Right lobe of liver (tissue), 4 donors: ENCODE data around the gene RASAL2.

ENCODE experiments used
- POLR2A ChIP-seq: fragments of 450-650 bp; IDR thresholded peaks from one replicate; pipeline ENCODE4 v1.6.1; 2017; ENCODE audit warnings: antibody characterized with exemption, mild to moderate bottlenecking
- TF ChIP-seq, protein P1 (sequence below), 4 donors: fragments of 200-600 bp in 3 of 4; fragments of 450-650 bp in 1 of 4; IDR thresholded peaks; one replicate each; pipeline versions ENCODE4 v1.5.1 to v1.8.0; 2016 to 2022; ENCODE audit warnings: antibody characterized with exemption in 4 of 4, mild to moderate bottlenecking in 2 of 4
- donor health status: DM: no; HTN: no; CAD: no.
- donor health status: DM: no; HTN: no; CAD: no.
- donor health status: DM: no; HTN: yes; CAD: no.

- TF ChIP-seq, protein P1, sequence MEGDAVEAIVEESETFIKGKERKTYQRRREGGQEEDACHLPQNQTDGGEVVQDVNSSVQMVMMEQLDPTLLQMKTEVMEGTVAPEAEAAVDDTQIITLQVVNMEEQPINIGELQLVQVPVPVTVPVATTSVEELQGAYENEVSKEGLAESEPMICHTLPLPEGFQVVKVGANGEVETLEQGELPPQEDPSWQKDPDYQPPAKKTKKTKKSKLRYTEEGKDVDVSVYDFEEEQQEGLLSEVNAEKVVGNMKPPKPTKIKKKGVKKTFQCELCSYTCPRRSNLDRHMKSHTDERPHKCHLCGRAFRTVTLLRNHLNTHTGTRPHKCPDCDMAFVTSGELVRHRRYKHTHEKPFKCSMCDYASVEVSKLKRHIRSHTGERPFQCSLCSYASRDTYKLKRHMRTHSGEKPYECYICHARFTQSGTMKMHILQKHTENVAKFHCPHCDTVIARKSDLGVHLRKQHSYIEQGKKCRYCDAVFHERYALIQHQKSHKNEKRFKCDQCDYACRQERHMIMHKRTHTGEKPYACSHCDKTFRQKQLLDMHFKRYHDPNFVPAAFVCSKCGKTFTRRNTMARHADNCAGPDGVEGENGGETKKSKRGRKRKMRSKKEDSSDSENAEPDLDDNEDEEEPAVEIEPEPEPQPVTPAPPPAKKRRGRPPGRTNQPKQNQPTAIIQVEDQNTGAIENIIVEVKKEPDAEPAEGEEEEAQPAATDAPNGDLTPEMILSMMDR (IDR thresholded peaks at IDR 0.05), result no peak
- no peak for TF ChIP-seq POLR2A
Observed at GRCh38 chr1:178399177-178399728, 305.3 kb downstream of the RASAL2 start.
